C4-2B (cell line): ENCODE data around the gene KIF27.

Source experiments
- H3K27ac ChIP-seq: fragments of 450-650 bp; 2 replicates; pipeline ENCODE4 v1.5.1; 2017
- ZFX ChIP-seq: fragments of 450-650 bp; IDR thresholded peaks from 2 replicates; pipeline ENCODE4 v1.6.1; 2017
- TF ChIP-seq, protein P1 (sequence below): fragments of 450-650 bp; conservative IDR thresholded peaks from 2 replicates; pipeline ENCODE4 v1.5.1; 2017; ENCODE audit warnings: mild to moderate bottlenecking

The KIF27 gene

DNA sequence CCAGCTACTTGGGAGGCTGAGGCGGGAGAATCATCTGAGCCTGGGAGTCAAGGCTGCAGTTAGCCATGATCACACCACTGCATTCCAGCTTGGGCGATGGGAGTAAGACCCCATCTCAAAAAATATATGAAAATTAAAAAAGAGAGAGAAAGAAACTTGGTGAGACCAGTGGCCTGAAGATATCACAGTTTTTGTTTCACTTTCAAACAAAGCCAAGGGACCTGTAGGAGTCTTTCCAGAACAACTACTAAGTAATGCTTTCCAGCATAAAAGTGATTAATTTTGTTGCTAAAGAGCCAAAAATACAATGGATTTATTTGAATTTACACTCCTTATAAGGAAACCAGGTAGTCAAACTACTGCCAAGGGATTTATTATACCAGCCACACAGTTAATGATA lies 127.2 kb downstream of the KIF27 start:
- TF ChIP-seq, protein P1, sequence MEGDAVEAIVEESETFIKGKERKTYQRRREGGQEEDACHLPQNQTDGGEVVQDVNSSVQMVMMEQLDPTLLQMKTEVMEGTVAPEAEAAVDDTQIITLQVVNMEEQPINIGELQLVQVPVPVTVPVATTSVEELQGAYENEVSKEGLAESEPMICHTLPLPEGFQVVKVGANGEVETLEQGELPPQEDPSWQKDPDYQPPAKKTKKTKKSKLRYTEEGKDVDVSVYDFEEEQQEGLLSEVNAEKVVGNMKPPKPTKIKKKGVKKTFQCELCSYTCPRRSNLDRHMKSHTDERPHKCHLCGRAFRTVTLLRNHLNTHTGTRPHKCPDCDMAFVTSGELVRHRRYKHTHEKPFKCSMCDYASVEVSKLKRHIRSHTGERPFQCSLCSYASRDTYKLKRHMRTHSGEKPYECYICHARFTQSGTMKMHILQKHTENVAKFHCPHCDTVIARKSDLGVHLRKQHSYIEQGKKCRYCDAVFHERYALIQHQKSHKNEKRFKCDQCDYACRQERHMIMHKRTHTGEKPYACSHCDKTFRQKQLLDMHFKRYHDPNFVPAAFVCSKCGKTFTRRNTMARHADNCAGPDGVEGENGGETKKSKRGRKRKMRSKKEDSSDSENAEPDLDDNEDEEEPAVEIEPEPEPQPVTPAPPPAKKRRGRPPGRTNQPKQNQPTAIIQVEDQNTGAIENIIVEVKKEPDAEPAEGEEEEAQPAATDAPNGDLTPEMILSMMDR = no peak
- TF ChIP-seq ZFX = no peak
- H3K27ac ChIP-seq = no peak overlapping the region

DNA sequence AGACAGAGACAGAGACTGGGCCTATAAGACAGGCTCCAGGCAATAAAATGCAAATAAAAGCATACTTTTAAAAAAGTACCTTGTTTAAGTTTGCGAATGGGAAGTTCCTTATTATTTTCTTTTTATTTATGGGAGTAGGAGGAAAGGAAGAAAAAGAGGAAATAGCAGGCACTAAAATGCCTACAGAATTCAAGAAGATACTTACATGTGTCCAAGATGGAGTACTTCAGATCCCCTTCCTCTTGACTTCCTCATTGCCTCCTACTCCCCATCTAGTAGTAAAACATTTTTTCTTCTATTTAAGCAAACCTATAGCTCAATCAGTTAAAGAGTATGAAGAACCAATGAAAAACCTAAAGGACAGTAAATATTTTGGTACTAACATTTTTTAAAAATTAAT lies 128.5 kb downstream of the KIF27 start:
- TF ChIP-seq, protein P1 = no peak
- TF ChIP-seq ZFX = no peak
- no peak overlapping the region for H3K27ac ChIP-seq
